Parathyroid adenoma (tissue), 2 donors: ENCODE data around the gene TRPM1.

Experiments used
- H2AFZ ChIP-seq: fragments of 300-600 bp; sonication (generic); one replicate; pipeline ENCODE4 v1.7.0; 2017; ENCODE audit warnings: antibody characterized with exemption, mild to moderate bottlenecking
- H3K27ac ChIP-seq: fragments of 300-600 bp; sonication (generic); one replicate; pipeline ENCODE4 v1.7.0; 2017
- H3K27me3 ChIP-seq: fragments of 300-600 bp; sonication (generic); one replicate; pipeline ENCODE4 v1.7.0; 2017; ENCODE audit warnings: low read length; ENCODE audit not compliant: control insufficient read depth, insufficient read depth
- H3K36me3 ChIP-seq: fragments of 300-600 bp; sonication (generic); one replicate; pipeline ENCODE4 v1.7.0; 2017; ENCODE audit warnings: low read length; ENCODE audit not compliant: control insufficient read depth, insufficient read depth
- H3K4me1 ChIP-seq: fragments of 300-600 bp; sonication (generic); one replicate; pipeline ENCODE4 v1.7.0; 2017; ENCODE audit warnings: control low read depth
- H3K4me2 ChIP-seq: fragments of 300-600 bp; sonication (generic); one replicate; pipeline ENCODE4 v1.7.0; 2017; ENCODE audit warnings: low read length
- H3K4me3 ChIP-seq: fragments of 300-600 bp; sonication (generic); one replicate; pipeline ENCODE4 v1.7.0; 2017; ENCODE audit warnings: low read depth, low read length
- H3K79me2 ChIP-seq: fragments of 300-600 bp; sonication (generic); one replicate; pipeline ENCODE4 v1.7.0; 2017; ENCODE audit warnings: control low read depth
- H3K9ac ChIP-seq: fragments of 300-600 bp; sonication (generic); one replicate; pipeline ENCODE4 v1.7.0; 2017; ENCODE audit warnings: mild to moderate bottlenecking
- H3K9me3 ChIP-seq: fragments of 300-600 bp; sonication (generic); one replicate; pipeline ENCODE4 v1.7.0; 2017; ENCODE audit warnings: low read length; ENCODE audit not compliant: control insufficient read depth
- CTCF ChIP-seq: fragments of 300-600 bp; sonication (generic); IDR thresholded peaks from one replicate; pipeline ENCODE4 v1.7.0; 2017; ENCODE audit warnings: antibody characterized with exemption, mild to moderate bottlenecking
- donor health status: primary hyperparathyroidism.

Gene TRPM1

GRCh38 chr15:31024979-31025378 is 76.5 kb downstream of the TRPM1 start:
- no peak for TF ChIP-seq CTCF
- H3K9me3 ChIP-seq, result no peaks in the 10 kb centered on the region
- H3K27me3 ChIP-seq, result no peaks in the 10 kb centered on the region
- no peak overlapping the region for H2AFZ ChIP-seq
- no peaks in the 10 kb centered on the region for H3K79me2 ChIP-seq
- H3K4me3 ChIP-seq, result no peak overlapping the region
- no peak overlapping the region for H3K27ac ChIP-seq
- H3K9ac ChIP-seq, result no peak overlapping the region
- H3K4me1 ChIP-seq, result no peaks in the 10 kb centered on the region
- H3K4me2 ChIP-seq, result no peak overlapping the region
- no peaks in the 10 kb centered on the region for H3K36me3 ChIP-seq

GRCh38 chr15:31024330-31024729 is 77.2 kb downstream of the TRPM1 start:
- Histone ChIP-seq H3K79me2 (no peaks in the 10 kb centered on the region), H3K4me1 (no peaks in the 10 kb centered on the region), H3K4me3 (no peak overlapping the region), H3K36me3 (no peaks in the 10 kb centered on the region), H3K9me3 (no peaks in the 10 kb centered on the region), H3K4me2 (no peak overlapping the region), H3K9ac (no peak overlapping the region), H3K27ac (no peak overlapping the region), H3K27me3 (no peaks in the 10 kb centered on the region), H2AFZ (no peak overlapping the region)
- no peak for TF ChIP-seq CTCF

GRCh38 chr15:31023841-31024240 is 77.7 kb downstream of the TRPM1 start:
- H3K27ac ChIP-seq, result no peak overlapping the region
- no peak overlapping the region for H3K4me2 ChIP-seq

GRCh38 chr15:31021067-31021665 is 80.4 kb downstream of the TRPM1 start:
- H3K36me3 ChIP-seq, result no peaks in the 10 kb centered on the region
- no peaks in the 10 kb centered on the region for H3K4me1 ChIP-seq
- H3K4me3 ChIP-seq, result no peak overlapping the region
- no peak for TF ChIP-seq CTCF
- no peak overlapping the region for H3K4me2 ChIP-seq
- H2AFZ ChIP-seq, result no peak overlapping the region
- H3K27me3 ChIP-seq, result no peaks in the 10 kb centered on the region
- H3K9me3 ChIP-seq, result no peaks in the 10 kb centered on the region
- no peak overlapping the region for H3K9ac ChIP-seq
- no peak overlapping the region for H3K27ac ChIP-seq
- H3K79me2 ChIP-seq, result no peaks in the 10 kb centered on the region

More at GRCh38 chr15:31023841-31024240, 77.7 kb downstream of the TRPM1 start:
- Histone ChIP-seq H3K4me1 (no peaks in the 10 kb centered on the region), H3K9me3 (no peaks in the 10 kb centered on the region), H3K9ac (no peak overlapping the region), H3K4me3 (no peak overlapping the region), H2AFZ (no peak overlapping the region), H3K27me3 (no peaks in the 10 kb centered on the region), H3K36me3 (no peaks in the 10 kb centered on the region), H3K79me2 (no peaks in the 10 kb centered on the region)
- no peak for TF ChIP-seq CTCF

GRCh38 chr15:31020542-31020941 is 81.0 kb downstream of the TRPM1 start:
- no peaks in the 10 kb centered on the region for H3K4me1 ChIP-seq
- no peak overlapping the region for H3K27ac ChIP-seq
- H3K4me2 ChIP-seq, result no peak overlapping the region
- H3K79me2 ChIP-seq, result no peaks in the 10 kb centered on the region
- no peak overlapping the region for H3K4me3 ChIP-seq
- no peak overlapping the region for H2AFZ ChIP-seq
- no peaks in the 10 kb centered on the region for H3K27me3 ChIP-seq
- H3K36me3 ChIP-seq, result no peaks in the 10 kb centered on the region
- TF ChIP-seq CTCF, result no peak
- no peak overlapping the region for H3K9ac ChIP-seq
- H3K9me3 ChIP-seq, result no peaks in the 10 kb centered on the region
